GM18951 (cell line): ENCODE data around the gene PRKAG2.

Source experiments
- POLR2A ChIP-seq: IDR thresholded peaks from 4 replicates; pipeline ENCODE4 v1.6.1; 2011; ENCODE audit warnings: mild to moderate bottlenecking; ENCODE audit not compliant: insufficient read length, insufficient read depth; ENCODE audit errors: extremely low read depth
- in situ Hi-C: fragments of 300-500 bp; cut with MboI; formaldehyde crosslinking; loops from one replicate; pipeline ENCODE4 v1.12.0; 2022; ENCODE audit warnings: low sequenced_read_pairs, mixed read lengths, inconsistent platforms; ENCODE audit not compliant: unreplicated experiment

PRKAG2 gene

DNA sequence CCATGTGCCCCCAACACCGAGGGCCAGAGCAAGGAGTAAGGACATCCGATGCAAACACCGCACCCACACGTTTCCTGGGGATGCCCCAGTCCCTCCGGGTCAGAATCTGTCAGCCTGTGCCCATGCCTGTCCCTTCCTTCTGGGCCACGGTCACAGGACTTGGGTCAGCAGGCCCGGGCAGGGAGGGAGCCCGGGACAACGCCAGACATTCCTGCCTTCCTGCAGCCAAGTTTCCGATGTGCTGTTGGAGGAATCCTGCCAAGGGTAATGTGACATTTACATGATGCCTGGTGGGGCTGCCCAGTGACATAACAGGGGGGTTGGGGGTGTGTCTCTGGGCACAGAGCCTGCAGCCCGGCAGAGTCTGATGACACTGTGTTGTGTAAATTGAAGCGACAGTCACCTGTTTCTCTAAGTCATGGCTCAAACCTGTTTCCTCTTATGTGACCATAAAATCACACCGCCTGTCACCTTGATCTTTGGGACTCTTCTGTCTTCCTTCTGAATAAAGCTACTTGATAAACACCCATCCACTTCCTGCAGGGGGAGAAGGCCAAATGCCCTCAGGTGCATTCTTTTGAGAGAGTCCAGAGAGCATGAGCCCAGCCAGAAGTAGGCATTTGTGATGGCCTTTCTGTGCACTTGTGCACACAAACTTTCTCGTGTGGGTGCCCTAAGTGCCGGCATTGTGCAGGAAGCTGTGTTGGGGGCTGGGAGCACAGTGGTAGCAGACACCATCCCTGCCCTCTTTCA is 181.9 kb downstream of the PRKAG2 start:
- in situ Hi-C loops, result no loop called here
- TF ChIP-seq POLR2A, result no peak

DNA sequence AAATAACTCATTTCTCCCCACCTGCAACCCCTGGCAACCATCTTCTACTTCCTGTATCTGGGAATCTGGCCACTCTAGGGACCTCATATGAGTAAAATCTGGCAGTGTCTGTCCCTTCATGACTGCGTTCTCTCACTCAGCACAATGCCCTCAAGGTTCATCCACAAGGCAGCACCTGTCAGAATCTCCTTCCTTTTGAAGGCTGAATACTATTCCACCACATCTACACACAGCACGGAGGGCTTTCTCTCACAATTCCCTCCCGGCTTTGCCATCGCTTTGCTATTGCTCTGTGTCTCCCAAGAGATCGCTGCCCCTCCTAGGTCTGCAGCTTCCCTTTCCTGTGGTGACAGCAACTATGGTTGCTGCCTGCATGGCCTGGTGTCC is 182.5 kb downstream of the PRKAG2 start:
- in situ Hi-C loops, result no loop called here

DNA sequence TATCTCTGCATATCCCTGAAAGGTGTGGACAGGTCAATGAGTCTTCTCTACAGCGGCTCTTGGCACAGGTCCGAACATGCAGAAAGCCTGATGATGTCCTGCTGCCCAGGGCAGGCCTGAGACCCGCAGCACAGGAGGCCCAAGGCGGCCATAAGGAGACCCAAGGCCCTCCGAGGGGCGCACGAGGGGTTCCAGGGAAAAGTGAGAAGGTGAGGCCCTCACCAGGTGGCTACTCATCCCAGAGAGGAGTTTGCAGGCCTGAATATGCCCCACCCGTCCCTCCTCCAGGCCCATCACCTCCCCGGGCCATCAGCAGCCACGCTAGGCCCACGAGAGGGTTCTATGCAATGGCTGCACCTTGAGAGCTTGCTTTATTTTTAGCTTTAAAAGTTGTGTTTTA is 183.8 kb downstream of the PRKAG2 start:
- in situ Hi-C loops, result no loop called here
- TF ChIP-seq POLR2A, result no peak

More for the DNA sequence above, 182.5 kb downstream of the PRKAG2 start:
- no peak for TF ChIP-seq POLR2A

- in situ Hi-C loops, result no loop called here
- TF ChIP-seq POLR2A, result no peak
Measured at GRCh38 chr7:151692721-151693120, 184.2 kb downstream of the PRKAG2 start.

GRCh38 chr7:151691449-151691848 is 185.5 kb downstream of the PRKAG2 start:
- TF ChIP-seq POLR2A, result no peak
- in situ Hi-C loops, result no loop called here

GRCh38 chr7:151690606-151691005 is 186.3 kb downstream of the PRKAG2 start:
- in situ Hi-C loops, result no loop called here
- no peak for TF ChIP-seq POLR2A

GRCh38 chr7:151689196-151689971 is 187.5 kb downstream of the PRKAG2 start:
- in situ Hi-C loops, result no loop called here
- TF ChIP-seq POLR2A, result no peak

DNA sequence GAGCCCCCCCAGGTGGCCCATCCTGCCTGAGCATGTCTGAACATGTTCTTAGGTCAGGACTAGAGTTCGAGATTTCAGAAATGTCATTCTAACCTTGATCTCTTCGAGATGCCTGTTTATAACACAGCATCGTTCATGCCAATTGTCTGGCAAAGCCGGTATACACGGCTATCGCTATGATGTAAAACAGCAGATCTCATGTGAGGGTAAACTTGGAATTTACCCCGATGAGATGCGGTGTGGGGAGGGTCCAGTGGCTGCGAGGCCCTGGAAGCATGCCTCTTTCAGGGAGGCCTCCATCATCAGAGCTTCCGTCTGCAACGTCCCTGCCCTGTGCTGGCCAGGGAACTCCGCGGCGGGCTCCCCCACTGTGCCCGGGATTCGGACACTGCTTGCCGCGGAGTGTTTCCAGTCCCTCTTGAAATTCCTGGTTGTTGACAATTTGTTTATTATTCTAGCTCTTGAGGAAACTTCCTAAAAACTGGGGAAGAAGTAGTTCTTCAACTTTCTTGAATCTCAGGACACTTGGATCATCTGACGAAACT is 188.6 kb downstream of the PRKAG2 start:
- in situ Hi-C loops, result no loop called here
- no peak for TF ChIP-seq POLR2A

DNA sequence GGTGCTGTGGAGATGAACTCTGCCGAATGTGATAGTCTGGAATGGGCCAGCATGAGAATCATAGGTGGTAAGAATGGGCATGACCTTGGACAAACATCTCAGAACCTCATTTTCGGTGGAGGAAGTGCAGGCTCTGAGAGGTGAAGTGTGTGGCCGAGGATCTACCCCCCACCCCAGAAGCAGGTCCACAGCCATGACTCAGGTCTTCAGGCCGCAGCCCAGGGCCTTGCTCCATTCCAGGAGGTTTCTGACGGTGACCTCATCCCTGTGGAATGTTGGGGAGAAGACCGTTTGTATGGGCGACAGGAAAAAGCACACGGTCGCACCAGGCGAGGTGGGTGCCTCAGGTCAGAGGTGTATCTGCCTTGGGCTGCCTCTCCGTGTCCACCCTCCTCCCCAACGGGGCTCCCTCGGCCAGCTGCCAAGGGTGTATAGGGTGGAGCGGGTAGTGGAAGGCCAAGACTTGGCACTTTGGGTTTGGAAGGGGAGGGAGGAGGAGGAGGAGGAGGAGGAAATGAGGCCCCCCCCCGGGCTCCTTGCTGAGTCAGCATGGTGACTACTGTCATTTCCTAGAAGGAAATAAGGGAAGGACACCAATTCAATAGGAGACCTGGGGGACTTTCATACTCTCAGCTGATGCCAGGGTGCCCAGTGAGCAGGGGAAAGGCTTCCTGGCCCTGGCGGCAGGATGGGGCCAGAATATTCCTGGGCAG is 189.2 kb downstream of the PRKAG2 start:
- in situ Hi-C loops, result no loop called here
- TF ChIP-seq POLR2A, result no peak

DNA sequence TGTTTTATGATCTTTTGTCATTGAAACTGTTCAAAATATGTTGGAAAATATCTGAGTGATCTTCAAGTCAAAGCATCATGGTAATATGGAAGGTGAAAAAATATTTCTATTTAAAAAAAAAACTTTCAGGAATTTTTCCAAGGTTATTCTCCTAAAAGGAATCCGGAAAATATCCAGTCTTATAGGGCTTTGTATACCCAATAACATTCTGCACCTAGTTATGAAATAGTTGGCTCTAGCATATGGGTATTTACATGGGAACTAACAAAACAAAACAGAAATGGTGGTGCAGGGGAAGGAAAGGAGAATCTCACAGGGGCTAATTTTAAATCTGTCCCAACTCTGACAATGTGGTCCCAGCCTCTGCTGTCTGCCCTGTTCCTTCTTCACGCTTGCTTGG is 190.1 kb downstream of the PRKAG2 start:
- no peak for TF ChIP-seq POLR2A
- in situ Hi-C loops, result no loop called here

- no peak for TF ChIP-seq POLR2A
- in situ Hi-C loops, result no loop called here
Measured at GRCh38 chr7:151686016-151686766, 190.7 kb downstream of the PRKAG2 start.

DNA sequence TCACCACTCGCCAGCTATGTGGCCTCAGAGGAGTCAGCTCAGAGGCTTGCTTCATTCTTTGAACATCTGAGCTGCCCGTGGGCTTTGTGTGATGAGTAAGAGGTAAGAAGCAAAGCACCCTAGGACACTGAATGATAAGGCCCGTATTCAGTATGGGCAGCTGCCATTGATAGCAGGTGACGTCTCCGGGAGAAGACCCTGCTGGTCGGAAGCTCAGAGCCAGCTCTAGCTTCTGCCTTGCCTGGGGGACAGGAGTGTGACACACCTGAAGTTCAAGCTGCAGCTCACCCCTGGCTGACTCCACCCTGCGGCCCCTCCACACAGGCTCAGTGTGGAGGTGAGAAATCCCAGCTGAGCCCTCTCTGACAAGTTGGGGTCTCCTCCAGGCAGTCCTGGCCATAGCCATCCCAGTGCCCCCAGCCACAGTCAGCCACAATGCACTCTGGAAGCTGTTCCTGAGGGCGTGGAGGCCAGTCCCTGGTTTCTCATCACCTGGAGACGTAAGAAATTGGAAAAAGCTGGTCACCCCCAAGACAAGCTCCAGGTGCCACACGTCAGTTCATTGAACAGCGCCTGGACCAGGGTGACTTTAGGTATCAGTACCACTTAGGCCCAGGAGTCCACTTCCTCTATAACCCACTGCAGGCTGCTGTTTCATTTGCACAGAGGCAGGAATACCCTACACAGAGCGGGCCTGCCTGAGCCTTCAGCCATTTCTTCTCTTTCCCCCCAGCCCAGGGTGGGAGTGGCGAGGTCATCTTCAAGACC is 192.3 kb downstream of the PRKAG2 start:
- no peak for TF ChIP-seq POLR2A
- in situ Hi-C loops, result no loop called here
